Mesenchymal stem cell (in vitro differentiated cells and primary cell): Measurements from ENCODE around the gene NPHP1.

Experiments used
- DNase-seq: peaks from one replicate; pipeline ENCODE4 v3.0.0-alpha.2; 2013
- H2AFZ ChIP-seq: one replicate; pipeline ENCODE4 v1.6.1; 2013; ENCODE audit warnings: low read depth, mild to moderate bottlenecking, control low read depth, inconsistent platforms, low read length, moderate library complexity
- H2AK5ac ChIP-seq: 2 replicates; pipeline ENCODE4 v1.6.1; 2013; ENCODE audit warnings: low read length, moderate library complexity, mild to moderate bottlenecking, inconsistent platforms; ENCODE audit not compliant: severe bottlenecking
- H2BK120ac ChIP-seq: one replicate; pipeline ENCODE4 v1.6.1; 2013; ENCODE audit warnings: low read depth, mild to moderate bottlenecking, inconsistent platforms, low read length, moderate library complexity
- H2BK12ac ChIP-seq, 2 experiments: one replicate each; pipeline ENCODE4 v1.6.1; 2013; ENCODE audit warnings: inconsistent platforms in 2 of 2, low read length in 2 of 2, mild to moderate bottlenecking in 2 of 2, moderate library complexity in 2 of 2, control low read depth in 1 of 2
- H2BK15ac ChIP-seq: one replicate; pipeline ENCODE4 v1.6.1; 2013; ENCODE audit warnings: mild to moderate bottlenecking, low read depth, inconsistent platforms; ENCODE audit not compliant: poor library complexity, severe bottlenecking
- H2BK5ac ChIP-seq: 2 replicates; pipeline ENCODE4 v1.6.1; 2013; ENCODE audit warnings: low read depth, mild to moderate bottlenecking, low read length, control low read depth, inconsistent platforms; ENCODE audit not compliant: poor library complexity, severe bottlenecking
- H3K14ac ChIP-seq, 2 experiments: one replicate each; pipeline ENCODE4 v1.6.1; 2013; ENCODE audit warnings: inconsistent platforms in 2 of 2, low read length in 2 of 2, control low read depth in 1 of 2, mild to moderate bottlenecking in 1 of 2, moderate library complexity in 1 of 2
- H3K18ac ChIP-seq, 2 experiments: one replicate each; pipeline ENCODE4 v1.6.1; 2013; ENCODE audit warnings: inconsistent platforms in 2 of 2, low read length in 2 of 2, control low read depth in 1 of 2, low read depth in 1 of 2, mild to moderate bottlenecking in 1 of 2
- H3K23ac ChIP-seq, 2 experiments: one replicate each; pipeline ENCODE4 v1.6.1; 2013; ENCODE audit warnings: inconsistent platforms in 2 of 2, low read length in 2 of 2, mild to moderate bottlenecking in 2 of 2, moderate library complexity in 2 of 2, control low read depth in 1 of 2
- H3K27ac ChIP-seq: 2 replicates; pipeline ENCODE4 v1.5.1; 2013; ENCODE audit warnings: mild to moderate bottlenecking, moderate library complexity, low read length, control low read depth, inconsistent platforms; ENCODE audit not compliant: poor library complexity, severe bottlenecking
- H3K27me3 ChIP-seq, 2 experiments: 2 replicates each; pipeline versions ENCODE4 v1.6.1 to v1.7.0; 2013; ENCODE audit warnings: low read length in 2 of 2, mild to moderate bottlenecking in 2 of 2, moderate library complexity in 2 of 2, control low read depth in 1 of 2, inconsistent platforms in 1 of 2; ENCODE audit not compliant: control insufficient read depth in 1 of 2, insufficient read depth in 1 of 2
- H3K36me3 ChIP-seq, 2 experiments: 2 replicates each; pipeline versions ENCODE4 v1.6.1 to v1.7.0; 2013; ENCODE audit warnings: low read length in 2 of 2, control low read depth in 1 of 2, inconsistent platforms in 1 of 2, low read depth in 1 of 2, mild to moderate bottlenecking in 1 of 2; ENCODE audit not compliant: insufficient read depth in 2 of 2, control insufficient read depth in 1 of 2
- H3K4ac ChIP-seq, 2 experiments: one replicate each; pipeline ENCODE4 v1.6.1; 2013; ENCODE audit warnings: inconsistent platforms in 2 of 2, low read length in 2 of 2, mild to moderate bottlenecking in 2 of 2, moderate library complexity in 2 of 2, control low read depth in 1 of 2, low read depth in 1 of 2
- H3K4me1 ChIP-seq: 2 replicates; pipeline ENCODE4 v1.6.1; 2013; ENCODE audit warnings: low read depth, low read length, control low read depth; ENCODE audit not compliant: control insufficient read depth, insufficient read depth
- H3K4me2 ChIP-seq: 2 replicates; pipeline ENCODE4 v1.6.1; 2013; ENCODE audit warnings: low read length, mild to moderate bottlenecking, inconsistent platforms; ENCODE audit not compliant: poor library complexity, severe bottlenecking
- H3K4me3 ChIP-seq, 2 experiments: 2 replicates each; pipeline versions ENCODE4 v1.5.1 to v1.7.0; 2013; ENCODE audit warnings: low read length in 2 of 2, mild to moderate bottlenecking in 2 of 2, control low read depth in 1 of 2, low read depth in 1 of 2; ENCODE audit not compliant: insufficient read depth in 1 of 2
- H3K79me1 ChIP-seq: replicated peaks from 2 replicates; pipeline ENCODE4 v1.6.1; 2013; ENCODE audit warnings: mild to moderate bottlenecking, control low read depth, low read length, inconsistent platforms; ENCODE audit not compliant: poor library complexity, severe bottlenecking
- H3K9ac ChIP-seq: 2 replicates; pipeline ENCODE4 v1.7.0; 2013; ENCODE audit warnings: mild to moderate bottlenecking, low read length, moderate library complexity
- H3K9me3 ChIP-seq: 2 replicates; pipeline ENCODE4 v1.7.0; 2013; ENCODE audit warnings: mild to moderate bottlenecking, low read length; ENCODE audit not compliant: control insufficient read depth
- H4K8ac ChIP-seq: one replicate; pipeline ENCODE4 v1.6.1; 2013; ENCODE audit warnings: inconsistent platforms, mild to moderate bottlenecking, low read length, moderate library complexity
- H4K91ac ChIP-seq: one replicate; pipeline ENCODE4 v1.6.1; 2013; ENCODE audit warnings: mild to moderate bottlenecking, low read length, inconsistent platforms
- WGBS: methylation state at CpG from one replicate; pipeline ENCODE4 v1.1.7; 2013; ENCODE audit warnings: mixed read lengths; 5-methylcytosine and 5-hydroxymethylcytosine counted together

Gene NPHP1

DNA sequence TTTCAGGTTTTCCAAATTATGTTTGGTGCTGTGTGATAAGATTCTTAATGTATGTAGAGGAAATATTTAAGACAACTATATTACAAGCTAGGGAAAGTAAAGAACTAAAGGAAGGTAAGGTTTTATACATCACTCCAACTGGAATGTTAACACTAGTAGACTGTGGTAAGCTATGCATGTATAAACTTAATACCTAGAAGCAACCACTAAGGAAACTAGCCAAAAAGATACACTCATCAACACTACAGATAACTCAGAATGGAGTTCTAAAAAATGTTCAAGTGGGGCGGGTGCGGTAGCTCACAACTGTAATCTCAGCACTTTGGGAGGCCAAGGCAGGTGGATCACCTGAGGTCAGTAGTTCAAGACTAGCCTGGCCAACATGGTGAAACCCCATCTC, 51.4 kb downstream of the NPHP1 start:
- 100% methylated on average over 1 of the region's 2 CpGs for WGBS

DNA sequence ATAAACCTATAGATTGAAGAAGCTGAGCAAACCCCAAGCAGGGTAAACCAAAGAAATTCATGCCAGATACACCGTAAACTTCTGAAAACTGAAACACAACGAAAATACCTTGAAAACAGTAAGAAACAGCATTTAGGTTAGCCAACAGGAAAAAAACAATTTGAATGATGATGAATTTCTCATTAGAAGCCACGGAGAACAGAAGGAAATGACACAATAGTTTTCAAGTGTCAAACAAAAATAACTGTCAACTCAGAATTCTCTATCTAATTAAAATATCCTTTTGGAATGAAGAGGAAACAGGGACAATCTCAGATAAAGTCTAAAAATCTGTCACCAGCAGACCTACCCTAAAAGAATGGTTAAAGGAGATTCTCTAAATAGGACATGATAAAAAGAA, 51.9 kb downstream of the NPHP1 start:
- DNase-seq, result no peak
- no peak overlapping the region for H4K8ac ChIP-seq

More for the DNA sequence above, 51.4 kb downstream of the NPHP1 start:
- no peak overlapping the region for H3K14ac ChIP-seq
- H3K4ac ChIP-seq, result no peak overlapping the region
- no peak overlapping the region for H3K27ac ChIP-seq
- peaks cover 0 to 3% of the 10 kb centered on the region in 2 experiments for H3K36me3 ChIP-seq
- H3K4me1 ChIP-seq, result no peaks in the 10 kb centered on the region
- H4K8ac ChIP-seq, result no peak overlapping the region
- H3K4me3 ChIP-seq, result no peak overlapping the region
- no peak overlapping the region for H2BK5ac ChIP-seq
- H3K4me2 ChIP-seq, result no peak overlapping the region
- H3K27me3 ChIP-seq, result no peaks in the 10 kb centered on the region
- DNase-seq, result no peak
- H2BK120ac ChIP-seq, result no peak overlapping the region
- no peak overlapping the region for H2AK5ac ChIP-seq
- no peaks in the 10 kb centered on the region for H3K79me1 ChIP-seq
- no peak overlapping the region for H2AFZ ChIP-seq
- no peak overlapping the region for H2BK12ac ChIP-seq
- no peak overlapping the region for H3K9ac ChIP-seq
- H3K18ac ChIP-seq, result no peak overlapping the region
- no peak overlapping the region for H2BK15ac ChIP-seq
- peaks cover 18% of the 10 kb centered on the region for H3K9me3 ChIP-seq
- no peak overlapping the region for H3K23ac ChIP-seq
- H4K91ac ChIP-seq, result no peak overlapping the region

DNA sequence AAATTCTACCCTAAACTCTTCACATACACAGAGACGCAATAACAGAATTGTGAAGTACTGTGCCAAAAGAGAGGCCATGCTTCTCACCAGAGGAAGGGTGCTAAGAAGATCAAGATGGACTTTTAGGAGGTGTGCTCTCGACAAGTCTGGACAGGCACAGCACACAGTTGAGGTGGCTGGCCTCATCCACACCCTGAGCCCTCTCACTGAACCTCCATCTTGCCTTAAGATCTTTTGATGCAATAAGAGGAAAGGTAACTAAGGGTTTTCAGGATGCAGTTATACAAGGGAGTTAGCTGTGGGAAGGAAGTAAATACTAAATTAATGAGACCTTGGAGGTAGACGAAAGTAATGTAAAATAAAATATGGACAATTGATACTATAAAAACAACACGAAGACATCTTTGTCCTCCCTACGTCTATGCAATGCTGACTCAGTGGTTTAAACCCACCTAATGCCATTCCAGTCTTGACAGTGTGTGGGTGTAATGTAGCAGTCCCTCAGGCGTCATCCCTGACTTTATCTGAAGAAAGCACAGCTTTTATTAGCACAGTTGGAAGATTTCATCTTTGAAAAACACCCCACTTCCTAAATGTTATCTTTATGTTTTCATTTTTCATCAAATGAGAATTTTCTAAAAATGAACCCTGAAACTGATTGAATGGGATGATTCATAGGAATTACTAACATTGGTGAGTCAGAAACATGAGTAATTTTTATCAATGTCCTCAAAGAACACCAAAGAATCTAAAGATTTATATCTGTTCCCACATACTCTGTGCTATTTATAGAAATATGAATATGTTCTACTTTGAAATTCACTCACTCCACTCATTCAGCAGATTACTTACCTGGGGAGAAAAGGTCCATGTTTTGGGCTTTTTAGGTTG, 55.2 kb downstream of the NPHP1 start:
- WGBS, result 67% methylated on average over 5 of the region's 6 CpGs
- Histone ChIP-seq H2AFZ (no peak overlapping the region), H3K79me1 (no peaks in the 10 kb centered on the region), H3K9me3 (peaks cover 8% of the 10 kb centered on the region), H3K36me3 (no peaks in the 10 kb centered on the region), H3K18ac (no peak overlapping the region), H3K14ac (no peak overlapping the region), H2BK5ac (no peak overlapping the region), H4K8ac (no peak overlapping the region), H2AK5ac (no peak overlapping the region), H2BK15ac (no peak overlapping the region), H2BK120ac (no peak overlapping the region), H3K4me3 (no peak overlapping the region), H3K27me3 (no peaks in the 10 kb centered on the region), H3K4ac (no peak overlapping the region), H3K4me2 (no peak overlapping the region), H3K4me1 (no peaks in the 10 kb centered on the region), H4K91ac (no peak overlapping the region), H3K27ac (no peak overlapping the region), H3K23ac (no peak overlapping the region), H3K9ac (peak overlapping the region; percentile 72), H2BK12ac (no peak overlapping the region)
- DNase-seq, result peak; percentile 68

More for the DNA sequence above, 51.9 kb downstream of the NPHP1 start:
- Histone ChIP-seq H3K18ac (no peak overlapping the region), H3K9ac (no peak overlapping the region), H3K79me1 (no peaks in the 10 kb centered on the region), H3K14ac (no peak overlapping the region), H2BK15ac (no peak overlapping the region), H4K91ac (no peak overlapping the region), H3K4me3 (no peak overlapping the region), H3K27ac (no peak overlapping the region), H2BK120ac (no peak overlapping the region), H3K4me2 (no peak overlapping the region), H2AK5ac (no peak overlapping the region), H3K4ac (no peak overlapping the region), H3K9me3 (peaks cover 18% of the 10 kb centered on the region), H3K27me3 (no peaks in the 10 kb centered on the region), H2AFZ (no peak overlapping the region), H3K4me1 (no peaks in the 10 kb centered on the region), H2BK5ac (no peak overlapping the region), H3K36me3 (no peaks in the 10 kb centered on the region), H3K23ac (no peak overlapping the region), H2BK12ac (no peak overlapping the region)
- WGBS, result no CpG with 5 or more reads among the region's 3 CpGs

DNA sequence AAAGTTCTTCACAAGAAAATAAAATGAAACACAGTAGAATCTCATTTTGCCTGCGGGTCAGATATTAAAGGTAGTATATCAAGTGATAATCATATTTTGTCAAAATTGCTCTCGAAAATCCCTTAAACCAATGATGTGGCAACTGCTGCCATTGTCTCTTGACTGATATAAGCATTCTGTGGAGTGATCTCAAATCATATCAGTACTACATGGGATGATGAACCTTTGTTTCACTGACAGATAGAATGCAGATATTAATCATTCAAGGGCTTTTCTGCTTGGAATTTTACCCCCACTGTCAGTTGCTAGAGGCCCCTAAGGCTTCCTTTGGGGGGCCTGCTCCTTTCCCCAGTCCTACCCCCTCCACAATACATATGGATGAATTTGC, 57.9 kb downstream of the NPHP1 start:
- no peak overlapping the region for H2BK120ac ChIP-seq
- H2BK5ac ChIP-seq, result no peak overlapping the region
- H2AK5ac ChIP-seq, result no peak overlapping the region
- no peaks in the 10 kb centered on the region for H3K79me1 ChIP-seq
- no peak overlapping the region for H3K23ac ChIP-seq
- no peaks in the 10 kb centered on the region for H3K27me3 ChIP-seq
- no peak overlapping the region for H3K4me3 ChIP-seq
- no peak overlapping the region for H2BK15ac ChIP-seq
- no peak overlapping the region for H3K9ac ChIP-seq
- no peak overlapping the region for H3K18ac ChIP-seq
- WGBS, result 100% methylated on average over 1 of the region's 2 CpGs
- H3K14ac ChIP-seq, result no peak overlapping the region
- H3K27ac ChIP-seq, result no peak overlapping the region
- no peaks in the 10 kb centered on the region for H3K4me1 ChIP-seq
- no peak overlapping the region for H3K4me2 ChIP-seq
- no peak overlapping the region for H2BK12ac ChIP-seq
- peaks cover 0 to 3% of the 10 kb centered on the region in 2 experiments for H3K36me3 ChIP-seq
- H4K8ac ChIP-seq, result no peak overlapping the region
- no peaks in the 10 kb centered on the region for H3K9me3 ChIP-seq
- no peak overlapping the region for H2AFZ ChIP-seq
- no peak overlapping the region for H3K4ac ChIP-seq
- no peak overlapping the region for H4K91ac ChIP-seq
- DNase-seq, result no peak
